ENCODE data around the gene TRIM69.
"Not testable (repeated sequence)": the region's sequence is repeated elsewhere in the genome, so short reads cannot be mapped to it uniquely, and the experiment has no call there.

TRIM69 gene

DNA sequence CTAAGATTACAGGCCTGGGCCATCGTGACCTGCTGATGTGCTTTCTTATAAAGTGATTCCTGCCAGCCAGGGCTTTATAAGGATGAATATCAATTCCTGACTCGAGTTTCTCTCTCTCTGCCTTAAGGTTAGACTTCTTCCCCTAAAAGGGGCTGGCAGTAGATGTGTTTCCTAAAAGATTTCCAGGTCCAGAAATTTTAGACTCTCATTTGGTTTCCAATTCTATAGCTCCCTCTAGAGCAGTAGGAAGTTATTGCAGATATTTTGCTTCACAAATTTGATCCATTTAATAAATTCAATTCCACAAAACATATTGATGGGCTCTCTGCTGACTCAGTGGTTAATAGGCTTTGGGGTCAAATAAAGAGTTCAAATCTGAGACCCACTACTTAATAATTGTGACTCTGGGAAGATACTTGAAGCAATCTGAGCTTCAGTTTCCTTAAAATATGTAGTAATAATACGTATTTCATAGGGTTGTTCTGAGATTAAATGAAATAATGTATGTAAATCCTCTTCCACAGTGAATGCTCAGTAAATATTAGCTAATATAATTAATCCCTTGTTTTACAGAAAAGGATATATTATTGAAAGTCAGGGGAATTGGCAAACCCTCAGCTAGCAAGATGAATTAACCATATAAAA, 2.1 kb downstream of the TRIM69 start:
- H3K9me3 ChIP-seq, result no peaks in the 10 kb centered on the region
- H4K20me1 ChIP-seq, result no peaks in the 10 kb centered on the region
- H3K27ac ChIP-seq, result no peak overlapping the region
- no peaks in the 10 kb centered on the region for H3K27me3 ChIP-seq
- H3K4me1 ChIP-seq, result peaks cover 20% of the 10 kb centered on the region
- H3K36me3 ChIP-seq, result no peaks in the 10 kb centered on the region
- H3K4me2 ChIP-seq, result no peak overlapping the region
- no peak for TF ChIP-seq Cebpa-rat (IDR thresholded peaks at IDR 0.05)
- H3K4me3 ChIP-seq, result no peak overlapping the region
- H3K9ac ChIP-seq, result no peak overlapping the region

DNA sequence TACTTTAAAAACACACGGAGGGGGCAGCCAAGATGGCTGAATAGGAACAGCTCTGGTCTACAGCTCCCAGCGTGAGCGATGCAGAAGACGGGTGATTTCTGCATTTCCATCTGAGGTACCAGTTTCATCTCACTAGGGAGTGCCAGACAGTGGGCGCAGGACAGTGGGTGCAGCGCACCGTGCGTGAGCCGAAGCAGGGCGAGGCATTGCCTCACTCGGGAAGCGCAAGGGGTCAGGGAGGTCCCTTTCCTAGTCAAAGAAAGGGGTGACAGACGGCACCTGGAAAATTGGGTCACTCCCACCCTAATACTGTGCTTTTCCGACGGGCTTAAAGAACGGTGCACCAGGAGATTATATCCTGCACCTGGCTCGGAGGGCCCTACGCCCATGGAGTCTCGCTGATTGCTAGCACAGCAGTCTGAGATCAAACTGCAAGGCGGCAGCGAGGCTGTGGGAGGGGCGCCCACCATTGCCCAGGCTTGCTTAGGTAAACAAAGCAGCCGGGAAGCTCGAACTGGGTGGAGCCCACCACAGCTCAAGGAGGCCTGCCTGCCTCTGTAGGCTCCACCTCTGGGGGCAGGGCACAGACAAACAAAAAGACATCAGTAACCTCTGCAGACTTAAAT, 3.0 kb downstream of the TRIM69 start:
- H4K20me1 ChIP-seq, H3K36me3 ChIP-seq, H3K4me3 ChIP-seq, H3K27me3 ChIP-seq, H3K27ac ChIP-seq, H3K4me2 ChIP-seq, H3K9ac ChIP-seq, H3K9me3 ChIP-seq: not testable (repeated sequence)
- H3K4me1 ChIP-seq, result peaks cover 20% of the 10 kb centered on the region

DNA sequence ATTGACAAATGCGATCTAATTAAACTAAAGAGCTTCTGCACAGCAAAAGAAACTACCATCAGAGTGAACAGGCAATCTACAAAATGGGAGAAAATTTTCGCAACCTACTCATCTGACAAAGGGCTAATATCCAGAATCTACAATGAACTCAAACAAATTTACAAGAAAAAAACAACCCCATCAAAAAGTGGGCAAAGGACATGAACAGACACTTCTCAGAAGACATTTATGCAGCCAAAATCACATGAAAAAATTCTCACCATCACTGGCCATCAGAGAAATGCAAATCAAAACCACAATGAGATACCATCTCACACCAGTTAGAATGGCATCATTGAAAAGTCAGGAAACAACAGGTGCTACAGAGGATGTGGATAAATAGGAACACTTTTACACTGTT, 7.1 kb downstream of the TRIM69 start:
- not testable (repeated sequence) for H3K4me2 ChIP-seq, H3K36me3 ChIP-seq, H3K9ac ChIP-seq, H4K20me1 ChIP-seq, H3K4me1 ChIP-seq, H3K27me3 ChIP-seq, H3K27ac ChIP-seq, H3K9me3 ChIP-seq, H3K4me3 ChIP-seq

DNA sequence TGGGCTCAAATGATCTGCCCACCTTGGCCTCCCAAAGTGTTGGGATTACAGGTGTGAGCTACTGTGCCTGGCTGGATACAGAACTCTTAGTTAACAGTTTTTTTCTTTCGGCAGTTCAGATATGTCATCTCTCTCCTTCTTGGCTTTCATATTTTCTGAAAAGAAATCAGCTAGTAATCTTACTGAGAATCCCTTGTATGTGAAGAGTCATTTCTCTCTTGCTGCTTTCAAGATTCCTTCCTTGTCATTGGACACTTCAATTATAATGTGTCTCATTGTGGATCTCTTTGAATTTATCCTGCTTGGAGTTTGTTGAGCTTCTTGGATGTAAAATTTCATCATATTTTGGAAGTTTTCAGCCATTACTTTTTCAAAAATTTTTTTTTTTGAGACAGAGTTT, 17.0 kb downstream of the TRIM69 start:
- H3K27me3 ChIP-seq, result no peaks in the 10 kb centered on the region
- H4K20me1 ChIP-seq, result no peaks in the 10 kb centered on the region
- no peak overlapping the region for H3K27ac ChIP-seq
- H3K36me3 ChIP-seq, result no peaks in the 10 kb centered on the region
- H3K9me3 ChIP-seq, result peaks cover 25% of the 10 kb centered on the region
- H3K4me1 ChIP-seq, result no peaks in the 10 kb centered on the region
- TF ChIP-seq Cebpa-rat (IDR thresholded peaks at IDR 0.05), result no peak
- H3K4me2 ChIP-seq, result no peak overlapping the region
- H3K4me3 ChIP-seq, result no peak overlapping the region
- H3K9ac ChIP-seq, result no peak overlapping the region

DNA sequence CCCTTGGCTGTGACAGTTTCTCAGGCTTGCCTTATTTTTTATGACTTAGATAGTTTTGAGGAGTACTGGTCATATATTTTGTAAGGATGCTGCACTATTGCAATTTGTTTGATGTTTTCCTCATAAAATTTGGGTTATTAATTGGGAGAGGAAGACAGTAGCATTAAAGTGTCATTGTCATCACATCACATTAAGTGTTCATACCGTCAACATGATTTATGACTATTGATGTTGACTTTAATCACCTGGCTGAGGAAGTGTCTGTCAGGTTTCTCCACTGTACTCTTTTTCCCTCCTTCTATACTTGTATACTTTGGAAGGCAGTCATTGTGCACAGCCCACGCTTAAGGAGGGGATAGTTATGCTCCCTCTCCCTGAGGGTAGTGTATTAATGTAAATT, 26.9 kb downstream of the TRIM69 start:
- H3K36me3 ChIP-seq, result no peaks in the 10 kb centered on the region
- H3K4me2 ChIP-seq, result no peak overlapping the region
- no peak for TF ChIP-seq Cebpa-rat (IDR thresholded peaks at IDR 0.05)
- no peaks in the 10 kb centered on the region for H3K4me1 ChIP-seq
- H3K9me3 ChIP-seq, result no peaks in the 10 kb centered on the region; the same call in 1 of the 2 replicates
- no peaks in the 10 kb centered on the region for H3K27me3 ChIP-seq
- H3K9ac ChIP-seq, result no peak overlapping the region
- H3K27ac ChIP-seq, result no peak overlapping the region
- H4K20me1 ChIP-seq, result no peaks in the 10 kb centered on the region
- H3K4me3 ChIP-seq, result no peak overlapping the region

DNA sequence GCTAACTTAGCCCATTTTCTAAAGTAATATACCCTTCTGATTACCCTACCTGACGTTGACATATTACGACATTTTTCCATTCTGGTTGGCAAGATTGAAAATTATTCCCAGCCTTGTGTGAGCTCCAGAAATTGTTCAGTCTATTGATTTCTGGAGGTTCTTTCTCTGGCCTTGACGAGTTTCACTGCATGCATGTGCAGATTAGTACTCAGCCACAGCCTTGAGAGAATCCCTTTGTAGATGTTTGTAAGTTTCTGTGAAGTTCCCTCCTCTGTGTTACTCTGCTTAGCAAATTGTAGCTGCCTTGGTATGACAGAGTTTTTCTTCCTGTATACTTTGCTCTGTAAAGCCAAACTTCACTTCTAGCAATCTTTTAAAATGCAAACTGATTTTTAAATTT, 27.5 kb downstream of the TRIM69 start:
- H3K9me3 ChIP-seq, result no peaks in the 10 kb centered on the region; the same call in 1 of the 2 replicates
- no peaks in the 10 kb centered on the region for H3K4me1 ChIP-seq
- no peaks in the 10 kb centered on the region for H3K36me3 ChIP-seq
- no peak overlapping the region for H3K4me2 ChIP-seq
- no peak for TF ChIP-seq Cebpa-rat (IDR thresholded peaks at IDR 0.05)
- H3K27me3 ChIP-seq, result no peaks in the 10 kb centered on the region
- H3K9ac ChIP-seq, result no peak overlapping the region
- no peak overlapping the region for H3K27ac ChIP-seq
- no peaks in the 10 kb centered on the region for H4K20me1 ChIP-seq
- no peak overlapping the region for H3K4me3 ChIP-seq

DNA sequence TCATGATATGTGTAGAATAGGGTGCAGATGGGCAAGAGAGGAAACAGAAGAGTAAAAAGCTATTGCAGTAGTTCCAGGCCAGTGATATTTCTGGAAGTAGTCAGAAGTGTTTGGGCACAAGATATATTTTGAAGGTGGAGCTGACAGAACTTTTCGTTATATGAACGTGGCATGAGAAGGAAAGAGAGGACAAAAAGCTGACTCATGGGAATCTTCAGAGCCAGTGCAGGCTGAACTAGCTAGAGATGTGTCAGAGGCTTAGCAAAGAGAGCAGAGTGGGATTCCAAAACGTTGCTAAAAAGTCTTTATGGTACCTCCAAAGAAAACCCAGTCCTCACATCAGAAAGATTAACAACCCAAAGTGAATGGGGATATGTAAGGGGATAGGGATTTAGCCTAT, 28.7 kb downstream of the TRIM69 start:
- TF ChIP-seq Cebpa-rat (IDR thresholded peaks at IDR 0.05), result no peak
- Histone ChIP-seq H3K27me3 (no peaks in the 10 kb centered on the region), H3K36me3 (no peaks in the 10 kb centered on the region), H4K20me1 (no peaks in the 10 kb centered on the region), H3K27ac (no peak overlapping the region), H3K4me1 (no peaks in the 10 kb centered on the region), H3K9ac (no peak overlapping the region), H3K4me3 (no peak overlapping the region), H3K4me2 (no peak overlapping the region), H3K9me3 (peaks cover 10% of the 10 kb centered on the region)

DNA sequence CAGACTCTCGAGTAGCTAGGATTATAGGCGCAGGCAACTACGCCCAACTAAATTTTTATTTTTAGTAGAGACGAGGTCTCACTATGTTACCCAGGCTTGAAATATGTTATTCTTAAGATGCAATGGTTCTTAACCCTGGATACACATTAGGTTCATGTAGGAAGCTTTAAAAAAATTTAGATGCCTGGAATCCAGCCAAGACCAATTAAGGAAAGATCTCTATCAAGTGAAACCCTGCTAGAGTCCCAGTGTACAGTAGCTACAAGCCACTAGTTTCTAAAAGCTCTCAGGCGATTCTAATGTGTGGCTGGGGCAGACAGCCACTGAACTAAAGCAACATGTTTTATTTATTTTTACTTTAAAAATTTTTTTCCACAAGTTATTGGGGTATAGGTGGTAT, 33.2 kb downstream of the TRIM69 start:
- H3K27me3 ChIP-seq, result no peaks in the 10 kb centered on the region
- no peak for TF ChIP-seq Cebpa-rat (IDR thresholded peaks at IDR 0.05)
- no peak overlapping the region for H3K9ac ChIP-seq
- no peaks in the 10 kb centered on the region for H4K20me1 ChIP-seq
- no peak overlapping the region for H3K4me2 ChIP-seq
- H3K36me3 ChIP-seq, result no peaks in the 10 kb centered on the region
- H3K4me3 ChIP-seq, result no peak overlapping the region
- no peaks in the 10 kb centered on the region for H3K4me1 ChIP-seq
- H3K9me3 ChIP-seq, result peaks cover 49% of the 10 kb centered on the region
- H3K27ac ChIP-seq, result no peak overlapping the region

DNA sequence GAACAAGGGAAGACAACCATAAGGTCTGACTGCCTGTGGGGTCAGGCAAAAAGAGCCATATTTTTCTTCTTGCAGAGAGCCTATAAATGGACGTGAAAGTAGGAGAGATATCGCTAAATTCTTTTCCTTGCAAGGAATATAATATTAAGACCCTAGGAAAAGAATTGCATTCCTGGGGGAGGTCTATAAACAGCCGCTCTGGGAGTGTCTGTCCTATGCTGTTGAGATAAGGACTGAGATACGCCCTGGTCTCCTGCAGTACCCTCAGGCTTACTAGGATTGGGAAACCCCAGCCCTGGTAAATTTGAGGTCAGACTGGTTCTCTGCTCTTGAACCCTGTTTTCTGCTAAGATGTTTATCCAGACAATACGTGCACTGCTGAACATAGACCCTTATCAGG, 34.4 kb downstream of the TRIM69 start:
- H3K27me3 ChIP-seq, H3K4me1 ChIP-seq, H3K4me2 ChIP-seq, H3K9ac ChIP-seq, H3K27ac ChIP-seq, H3K36me3 ChIP-seq, H4K20me1 ChIP-seq, H3K4me3 ChIP-seq: not testable (repeated sequence)
- peaks cover 52% of the 10 kb centered on the region for H3K9me3 ChIP-seq

DNA sequence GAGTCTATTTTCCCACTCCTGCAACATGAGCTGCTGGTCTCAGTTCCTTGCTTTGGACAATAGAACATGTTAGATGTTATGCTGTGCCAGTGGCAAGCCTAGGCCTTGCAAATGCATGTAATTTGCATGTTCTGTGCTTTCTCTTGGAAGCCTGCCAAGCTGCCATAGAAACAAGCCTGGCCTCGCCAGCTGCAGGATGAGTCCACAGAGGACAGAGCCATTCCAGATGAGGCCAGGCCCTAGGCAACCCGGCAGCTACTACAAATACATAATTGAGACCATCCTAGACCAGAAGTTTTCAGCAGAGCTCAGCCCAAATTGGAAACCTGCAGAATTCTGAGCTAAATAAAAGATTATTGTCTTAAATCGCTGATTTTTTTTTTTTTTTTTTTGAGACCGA, 39.6 kb downstream of the TRIM69 start:
- Histone ChIP-seq H3K4me3 (no peak overlapping the region), H4K20me1 (no peaks in the 10 kb centered on the region), H3K36me3 (no peaks in the 10 kb centered on the region), H3K4me2 (no peak overlapping the region), H3K9ac (no peak overlapping the region), H3K9me3 (peaks cover 41% of the 10 kb centered on the region), H3K4me1 (no peaks in the 10 kb centered on the region), H3K27me3 (no peaks in the 10 kb centered on the region), H3K27ac (no peak overlapping the region)
- TF ChIP-seq Cebpa-rat (IDR thresholded peaks at IDR 0.05), result no peak

DNA sequence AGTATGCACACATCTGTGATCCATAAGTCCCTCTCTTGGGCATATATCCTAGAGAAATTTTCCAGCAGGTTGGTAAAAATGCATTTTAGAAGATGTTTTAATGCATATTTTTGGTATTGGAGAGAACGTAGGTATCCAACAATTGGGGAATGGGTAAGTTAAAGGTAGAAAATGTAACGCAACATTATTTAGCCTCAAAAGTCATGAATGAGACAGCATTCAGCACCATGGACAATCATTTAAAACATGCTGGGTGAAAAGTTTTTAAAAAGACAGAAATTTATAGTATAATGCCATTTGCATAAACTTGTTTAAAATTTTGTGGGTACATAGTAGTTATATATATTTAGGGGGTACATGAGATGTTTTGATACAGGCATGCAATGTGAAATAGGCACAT, 43.4 kb downstream of the TRIM69 start:
- Histone ChIP-seq H3K36me3 (no peaks in the 10 kb centered on the region), H3K4me3 (no peak overlapping the region), H4K20me1 (no peaks in the 10 kb centered on the region), H3K4me2 (no peak overlapping the region), H3K9me3 (peaks cover 8% of the 10 kb centered on the region; the same call in 1 of the 2 replicates), H3K27ac (no peak overlapping the region), H3K4me1 (peaks cover 12% of the 10 kb centered on the region), H3K27me3 (no peaks in the 10 kb centered on the region), H3K9ac (no peak overlapping the region)
- no peak for TF ChIP-seq Cebpa-rat (IDR thresholded peaks at IDR 0.05)
